CMK (cell line): ENCODE measurements around the gene PIK3R5.
"Not testable (repeated sequence)": the region's sequence is repeated elsewhere in the genome, so short reads cannot be mapped to it uniquely, and the experiment has no call there.

Source experiments
- DNase-seq: peaks from one replicate; pipeline ENCODE4 v3.0.0-alpha.2; 2010; ENCODE audit warnings: low read depth

The PIK3R5 gene

GRCh38 chr17:8856869-8857575 lies 108.5 kb downstream of the PIK3R5 start:
- DNase-seq, result no peak

GRCh38 chr17:8856205-8856603 lies 109.3 kb downstream of the PIK3R5 start:
- DNase-seq, result not testable (repeated sequence)

GRCh38 chr17:8855477-8856204 lies 109.9 kb downstream of the PIK3R5 start:
- DNase-seq, result no peak

- no peak for DNase-seq
Observed at GRCh38 chr17:8851600-8851999, 113.9 kb downstream of the PIK3R5 start.

GRCh38 chr17:8849311-8850041 lies 116.0 kb downstream of the PIK3R5 start:
- DNase-seq, result no peak

GRCh38 chr17:8847891-8848290 lies 117.6 kb downstream of the PIK3R5 start:
- DNase-seq, result no peak

GRCh38 chr17:8846768-8847211 lies 118.7 kb downstream of the PIK3R5 start:
- DNase-seq, result no peak

GRCh38 chr17:8844229-8845218 lies 121.0 kb downstream of the PIK3R5 start:
- no peak for DNase-seq

- no peak for DNase-seq
Observed at GRCh38 chr17:8843344-8843743, 122.2 kb downstream of the PIK3R5 start.

- DNase-seq, result no peak
Observed at GRCh38 chr17:8841844-8842243, 123.7 kb downstream of the PIK3R5 start.

GRCh38 chr17:8839410-8839935 lies 126.0 kb downstream of the PIK3R5 start:
- DNase-seq, result no peak

- DNase-seq, result no peak
Observed at GRCh38 chr17:8838551-8839095, 126.9 kb downstream of the PIK3R5 start.

- DNase-seq, result no peak
Observed at GRCh38 chr17:8837563-8838075, 127.9 kb downstream of the PIK3R5 start.

- no peak for DNase-seq
Observed at GRCh38 chr17:8836821-8837562, 128.5 kb downstream of the PIK3R5 start.

GRCh38 chr17:8835631-8836364 lies 129.7 kb downstream of the PIK3R5 start:
- DNase-seq, result no peak

GRCh38 chr17:8835106-8835505 lies 130.4 kb downstream of the PIK3R5 start:
- DNase-seq, result no peak

GRCh38 chr17:8832711-8833352 lies 132.7 kb downstream of the PIK3R5 start:
- no peak for DNase-seq

GRCh38 chr17:8831234-8831849 lies 134.2 kb downstream of the PIK3R5 start:
- no peak for DNase-seq
